HAP-1 (cell line): ENCODE data around the gene INPP5D.

Experiments
- DNase-seq, 2 experiments: peaks; one replicate each; pipeline ENCODE4 v3.0.0-alpha.2; 2016 to 2020; ENCODE audit warnings: low spot score in 2 of 2
- H3K27me3 ChIP-seq: fragments of 250-450 bp; sonication (Bioruptor Pico); 2 replicates; pipeline ENCODE4 v1.5.1; 2020; ENCODE audit warnings: low read depth, mild to moderate bottlenecking, moderate library complexity
- H3K36me3 ChIP-seq: fragments of 250-450 bp; sonication (Bioruptor Pico); replicated peaks from 2 replicates; pipeline ENCODE4 v1.5.1; 2020; ENCODE audit warnings: mild to moderate bottlenecking
- H3K4me1 ChIP-seq: fragments of 250-450 bp; sonication (Bioruptor Pico); 2 replicates; pipeline ENCODE4 v1.5.1; 2020; ENCODE audit warnings: mild to moderate bottlenecking
- H3K4me3 ChIP-seq: fragments of 250-450 bp; sonication (Bioruptor Pico); 2 replicates; pipeline ENCODE4 v1.5.1; 2020; ENCODE audit warnings: mild to moderate bottlenecking, moderate library complexity
- H3K9me3 ChIP-seq: fragments of 250-450 bp; sonication (Bioruptor Pico); 2 replicates; pipeline ENCODE4 v1.5.1; 2020; ENCODE audit warnings: mild to moderate bottlenecking, moderate library complexity
- in situ Hi-C: fragments of 300-500 bp; cut with MboI; formaldehyde crosslinking; loops from 3 replicates; pipeline ENCODE4 v1.14.3; 2020; ENCODE audit warnings: low sequenced_read_pairs, inconsistent platforms, mixed read lengths

INPP5D gene

DNA sequence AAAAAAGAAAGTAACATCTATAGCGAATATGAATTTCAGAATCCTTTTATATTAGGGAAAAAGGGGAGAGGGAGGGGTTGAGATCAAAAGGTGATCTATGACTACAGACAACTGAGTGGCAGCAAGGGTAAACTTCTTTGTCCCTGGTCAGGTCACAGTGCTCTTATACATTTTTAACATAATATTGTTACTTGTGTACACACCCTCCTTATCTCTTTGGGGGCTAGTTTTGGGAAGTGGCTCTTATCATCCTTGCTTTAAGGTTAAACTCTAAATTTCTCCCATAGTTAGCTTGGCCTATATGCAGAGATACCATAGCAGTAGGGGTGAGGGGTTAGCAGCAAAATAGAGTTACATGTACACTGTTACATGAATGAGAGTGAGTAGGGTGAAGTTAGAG, 159.7 kb downstream of the INPP5D start:
- Histone ChIP-seq H3K27me3 (no peaks in the 10 kb centered on the region), H3K36me3 (no peaks in the 10 kb centered on the region), H3K4me1 (no peaks in the 10 kb centered on the region), H3K4me3 (no peak overlapping the region), H3K9me3 (no peaks in the 10 kb centered on the region)
- in situ Hi-C loops = no loop called here
- no peak for DNase-seq

GRCh38 chr2:233221378-233222063, 161.4 kb downstream of the INPP5D start:
- Histone ChIP-seq H3K36me3 (no peaks in the 10 kb centered on the region), H3K27me3 (no peaks in the 10 kb centered on the region), H3K9me3 (no peaks in the 10 kb centered on the region), H3K4me1 (no peaks in the 10 kb centered on the region), H3K4me3 (no peak overlapping the region)
- in situ Hi-C loops = no loop called here
- no peak for DNase-seq

GRCh38 chr2:233223059-233223894, 163.1 kb downstream of the INPP5D start:
- Histone ChIP-seq H3K36me3 (no peaks in the 10 kb centered on the region), H3K9me3 (no peaks in the 10 kb centered on the region), H3K4me3 (no peak overlapping the region), H3K27me3 (no peaks in the 10 kb centered on the region), H3K4me1 (no peaks in the 10 kb centered on the region)
- no peak for DNase-seq
- in situ Hi-C loops = no loop called here

DNA sequence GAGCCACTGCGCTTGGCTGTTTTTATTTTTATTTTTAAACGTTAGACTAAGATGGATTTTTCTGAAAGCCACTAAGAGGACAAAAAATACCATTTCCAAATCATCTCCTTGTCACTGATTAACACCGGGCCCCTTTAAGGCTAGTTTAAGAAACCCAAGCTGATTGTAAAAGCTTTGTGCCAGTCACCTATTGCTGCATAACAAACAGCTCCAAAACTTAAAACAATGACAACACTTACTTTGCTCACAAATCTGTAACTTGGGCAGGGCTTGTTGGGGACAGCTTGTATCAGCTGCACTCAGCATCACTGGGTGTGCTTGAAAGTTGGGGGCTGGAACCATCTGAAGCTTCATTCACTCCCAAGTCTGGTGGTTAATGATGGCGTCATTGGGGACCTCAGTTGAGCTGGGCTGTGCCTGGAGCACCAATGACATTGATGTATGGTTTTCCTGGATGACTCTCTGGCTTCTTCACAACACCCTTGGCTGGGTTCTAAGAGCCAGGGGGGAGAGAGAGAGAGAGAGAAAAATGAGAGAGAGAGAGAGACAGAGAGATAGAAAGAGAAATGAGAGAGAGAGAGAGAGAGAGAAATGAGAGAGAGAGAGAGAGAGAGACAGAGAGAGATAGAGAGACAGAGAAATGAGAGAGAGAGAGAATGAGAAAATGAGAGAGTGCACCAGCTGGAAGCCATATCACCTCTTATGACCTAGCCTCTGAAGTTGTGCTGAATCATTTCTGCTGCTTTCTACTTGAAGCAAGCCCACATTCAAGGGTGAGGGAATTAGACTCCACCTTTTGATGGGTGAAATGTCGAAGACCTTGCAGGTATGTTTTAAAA, 165.3 kb downstream of the INPP5D start:
- in situ Hi-C loops = no loop called here

GRCh38 chr2:233226511-233227031, 166.4 kb downstream of the INPP5D start:
- no peak for DNase-seq
- Histone ChIP-seq H3K4me1 (no peaks in the 10 kb centered on the region), H3K9me3 (no peaks in the 10 kb centered on the region), H3K4me3 (no peak overlapping the region), H3K36me3 (no peaks in the 10 kb centered on the region), H3K27me3 (no peaks in the 10 kb centered on the region)
- in situ Hi-C loops = no loop called here

More for the DNA sequence above, 165.3 kb downstream of the INPP5D start:
- H3K4me3 ChIP-seq = no peak overlapping the region
- H3K4me1 ChIP-seq = no peaks in the 10 kb centered on the region
- H3K27me3 ChIP-seq = no peaks in the 10 kb centered on the region
- DNase-seq = no peak
- H3K9me3 ChIP-seq = no peaks in the 10 kb centered on the region
- no peaks in the 10 kb centered on the region for H3K36me3 ChIP-seq

DNA sequence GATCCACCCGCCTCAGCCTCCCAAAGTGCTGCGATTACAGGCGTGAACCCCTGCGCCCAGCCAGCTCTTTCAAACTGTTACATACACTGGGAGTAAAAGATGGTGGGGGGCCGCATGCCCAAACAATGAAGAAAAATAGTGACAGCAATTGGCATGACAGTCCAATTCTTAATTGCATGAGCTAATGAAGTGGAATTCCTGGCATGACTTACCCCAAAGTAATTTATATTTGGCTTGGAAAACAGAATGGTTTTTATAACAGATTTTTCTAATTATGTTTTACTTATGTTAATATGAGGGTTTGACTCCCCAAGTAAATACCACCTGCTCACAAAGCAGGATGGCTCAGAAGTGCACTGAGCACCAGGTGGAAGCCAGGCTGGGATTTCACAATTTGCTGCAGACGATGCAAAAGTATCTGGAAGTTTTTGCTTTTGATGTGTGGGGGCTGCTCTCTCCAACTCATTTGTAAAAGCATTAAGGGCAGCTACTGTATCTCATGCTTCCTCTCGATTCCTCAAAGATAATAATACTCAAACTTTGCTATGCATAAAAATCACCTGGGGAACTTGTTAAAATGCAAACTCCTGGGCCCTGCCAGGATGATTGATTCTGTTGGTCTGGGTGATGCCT, 167.3 kb downstream of the INPP5D start:
- H3K4me3 ChIP-seq = no peak overlapping the region
- in situ Hi-C loops = no loop called here
- DNase-seq = no peak

DNA sequence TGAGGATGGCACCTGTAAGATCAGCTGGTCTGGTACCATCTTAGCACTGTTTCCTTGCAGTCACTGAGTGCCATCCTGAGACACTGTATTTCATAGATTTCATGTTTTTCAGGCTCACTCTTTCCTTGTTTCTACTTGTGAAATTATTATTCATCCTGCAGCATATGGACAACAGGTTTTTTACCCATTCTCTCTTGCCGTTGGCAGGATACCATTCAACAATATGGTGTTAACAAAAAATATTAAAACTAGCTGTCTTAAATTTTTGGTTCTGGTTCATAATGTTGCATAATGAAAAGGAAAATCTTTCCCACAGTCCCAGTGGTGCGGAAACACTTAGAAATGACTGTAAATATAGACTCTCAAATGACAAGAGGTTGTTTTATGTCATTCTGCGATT, 168.2 kb downstream of the INPP5D start:
- H3K36me3 ChIP-seq = no peaks in the 10 kb centered on the region
- no peaks in the 10 kb centered on the region for H3K27me3 ChIP-seq
- no peak overlapping the region for H3K4me3 ChIP-seq
- DNase-seq = no peak
- no peaks in the 10 kb centered on the region for H3K4me1 ChIP-seq
- in situ Hi-C loops = no loop called here
- no peaks in the 10 kb centered on the region for H3K9me3 ChIP-seq

More for the DNA sequence above, 167.3 kb downstream of the INPP5D start:
- H3K9me3 ChIP-seq = no peaks in the 10 kb centered on the region
- no peaks in the 10 kb centered on the region for H3K36me3 ChIP-seq
- no peaks in the 10 kb centered on the region for H3K4me1 ChIP-seq
- no peaks in the 10 kb centered on the region for H3K27me3 ChIP-seq

DNA sequence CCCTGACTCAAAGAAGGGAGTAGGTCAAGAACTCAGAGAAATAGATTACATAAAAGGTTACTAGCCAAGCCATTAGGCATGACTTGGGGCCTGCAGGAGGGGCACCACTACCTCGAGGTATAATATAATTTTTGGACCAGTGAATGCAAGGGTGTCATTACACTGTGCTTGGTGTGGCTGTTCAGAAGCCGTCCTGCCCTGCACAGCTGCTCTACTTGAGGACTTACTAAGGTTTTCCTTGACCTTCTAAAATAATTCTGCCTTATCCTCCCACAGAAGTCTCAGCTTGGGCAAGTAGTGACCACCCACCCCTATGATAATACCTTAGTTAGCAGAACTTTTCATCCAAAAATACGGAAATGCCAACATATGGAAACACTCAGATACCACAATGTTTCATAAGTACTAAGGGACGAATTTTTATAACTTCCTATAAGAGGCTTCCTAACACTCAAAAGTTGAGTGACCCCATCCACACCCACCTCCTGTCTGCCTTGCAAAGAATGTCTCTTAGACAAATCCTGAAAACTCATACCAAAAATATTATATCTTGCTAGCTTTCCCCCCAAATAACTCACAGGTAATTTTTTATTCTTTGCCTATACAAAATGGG, 173.6 kb downstream of the INPP5D start:
- no peaks in the 10 kb centered on the region for H3K9me3 ChIP-seq
- in situ Hi-C loops = no loop called here
- no peaks in the 10 kb centered on the region for H3K36me3 ChIP-seq
- H3K27me3 ChIP-seq = no peaks in the 10 kb centered on the region
- no peaks in the 10 kb centered on the region for H3K4me1 ChIP-seq
- no peak overlapping the region for H3K4me3 ChIP-seq
- no peak for DNase-seq

- DNase-seq = no peak
- Histone ChIP-seq H3K4me3 (no peak overlapping the region), H3K4me1 (no peaks in the 10 kb centered on the region), H3K27me3 (no peaks in the 10 kb centered on the region), H3K9me3 (no peaks in the 10 kb centered on the region), H3K36me3 (no peaks in the 10 kb centered on the region)
- in situ Hi-C loops = no loop called here
Observed at GRCh38 chr2:233234264-233234663, 174.1 kb downstream of the INPP5D start.

DNA sequence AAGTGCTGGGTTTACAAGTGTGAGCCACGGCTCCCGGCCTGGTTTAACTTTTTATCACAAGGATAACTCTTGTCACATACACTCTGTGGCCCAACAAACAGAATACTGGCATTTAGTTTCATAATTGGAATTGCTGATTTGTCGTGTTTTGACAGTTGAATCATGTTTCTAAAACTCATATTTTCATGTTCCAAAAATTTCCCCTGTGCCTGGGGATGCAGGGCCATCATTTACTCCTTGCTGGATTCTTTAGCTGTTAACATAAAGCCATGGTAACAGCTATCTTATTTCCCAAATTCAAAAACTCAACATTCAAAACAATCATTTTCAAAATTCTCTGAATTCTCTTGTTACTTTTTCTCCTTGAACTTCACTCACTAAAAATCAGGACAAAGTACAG, 174.9 kb downstream of the INPP5D start:
- H3K4me1 ChIP-seq = no peaks in the 10 kb centered on the region
- no peak overlapping the region for H3K4me3 ChIP-seq
- no peaks in the 10 kb centered on the region for H3K9me3 ChIP-seq
- in situ Hi-C loops = no loop called here
- H3K36me3 ChIP-seq = no peaks in the 10 kb centered on the region
- H3K27me3 ChIP-seq = no peaks in the 10 kb centered on the region
- DNase-seq = no peak

DNA sequence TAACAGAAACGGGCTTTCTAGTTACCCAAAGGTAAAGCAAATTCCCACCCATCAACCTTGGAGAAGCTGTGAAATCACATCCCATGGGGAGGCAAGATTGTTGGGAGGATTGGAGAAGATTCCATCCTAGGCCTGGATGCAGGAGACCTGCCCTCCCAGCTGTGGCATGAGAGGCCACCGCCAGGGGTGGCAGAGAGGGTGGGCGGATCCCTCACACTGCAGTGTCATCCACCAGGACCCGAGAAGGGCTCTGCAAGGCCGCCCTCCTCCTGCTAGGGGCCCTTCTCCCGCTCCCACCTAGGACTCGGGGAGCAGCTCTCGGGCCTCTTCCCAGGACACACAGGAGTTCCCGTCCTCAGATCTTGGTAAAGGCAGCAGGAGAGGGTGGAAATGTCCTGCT, 175.8 kb downstream of the INPP5D start:
- DNase-seq = no peak
- in situ Hi-C loops = no loop called here
- Histone ChIP-seq H3K4me1 (no peaks in the 10 kb centered on the region), H3K4me3 (no peak overlapping the region), H3K9me3 (no peaks in the 10 kb centered on the region), H3K27me3 (no peaks in the 10 kb centered on the region), H3K36me3 (no peaks in the 10 kb centered on the region)

DNA sequence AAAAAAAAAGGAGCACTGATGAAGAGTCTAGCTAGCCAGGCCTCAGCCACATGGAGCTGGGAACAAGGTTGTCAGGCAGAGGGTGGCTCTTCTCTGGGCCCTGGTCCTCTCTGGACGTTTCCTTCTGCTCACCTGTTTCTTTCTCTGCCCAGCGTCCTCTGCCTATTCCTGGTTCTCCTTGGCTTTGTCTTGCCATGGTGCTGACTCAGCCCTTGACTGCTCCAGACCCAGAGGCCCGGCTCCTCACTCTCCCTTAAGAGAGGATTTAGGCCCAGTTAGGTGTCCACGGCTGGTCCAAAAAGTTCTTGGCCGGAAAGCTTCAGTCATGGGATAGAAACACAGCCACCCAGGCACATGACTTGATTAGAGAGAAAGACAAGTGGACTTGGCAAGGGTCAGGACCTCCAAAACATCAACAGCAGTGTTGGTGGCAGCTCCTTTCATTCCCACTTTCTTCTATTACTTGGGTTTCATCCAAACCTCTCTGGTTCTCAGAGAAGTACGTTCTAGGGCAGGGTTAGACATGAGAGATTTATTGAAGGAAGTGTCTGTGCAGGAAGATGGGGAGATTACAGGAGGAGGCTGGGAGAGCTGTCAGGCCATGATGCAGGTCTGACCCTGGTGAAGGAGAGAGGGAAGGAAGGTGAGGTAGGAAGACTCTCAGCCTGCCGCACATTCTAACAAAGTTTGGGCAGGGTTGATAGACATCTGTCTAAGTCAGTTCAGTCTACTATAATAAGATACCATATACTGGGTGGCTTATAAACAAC, 176.9 kb downstream of the INPP5D start:
- in situ Hi-C loops = no loop called here
- Histone ChIP-seq H3K4me3 (no peak overlapping the region), H3K27me3 (no peaks in the 10 kb centered on the region), H3K9me3 (no peaks in the 10 kb centered on the region), H3K36me3 (no peaks in the 10 kb centered on the region), H3K4me1 (no peaks in the 10 kb centered on the region)
- DNase-seq = no peak
